Endodermal cell (in vitro differentiated cells): ENCODE results near the gene CERS6. TPM values are rescaled to one million over a fixed set of nuclear protein-coding genes. Genes with fewer than 3 reads are reported as not detected.
A peak's percentile ranks its signal among the peaks of the same experiment; 100 is the strongest.

ENCODE experiments used
- DNase-seq: peaks from one replicate; pipeline ENCODE4 v3.0.0-alpha.2; 2017
- H3K27ac ChIP-seq: 2 replicates; pipeline ENCODE4 v1.5.1; 2013; ENCODE audit warnings: mild to moderate bottlenecking, low read depth, low read length, moderate library complexity
- H3K27me3 ChIP-seq: 2 replicates; pipeline ENCODE4 v1.6.1; 2013; ENCODE audit warnings: mild to moderate bottlenecking, low read length, moderate library complexity; ENCODE audit not compliant: insufficient read depth, control insufficient read depth, poor library complexity, severe bottlenecking
- H3K36me3 ChIP-seq: 2 replicates; pipeline ENCODE4 v1.7.0; 2013; ENCODE audit warnings: mild to moderate bottlenecking, low read length, moderate library complexity; ENCODE audit not compliant: control insufficient read depth, insufficient read depth
- H3K4me1 ChIP-seq: one replicate; pipeline ENCODE4 v1.7.0; 2013; ENCODE audit warnings: low read length; ENCODE audit not compliant: control insufficient read depth, insufficient read depth
- H3K4me3 ChIP-seq: 2 replicates; pipeline ENCODE4 v1.5.1; 2013; ENCODE audit warnings: mild to moderate bottlenecking, low read length, moderate library complexity
- H3K9ac ChIP-seq: 2 replicates; pipeline ENCODE4 v1.6.1; 2013; ENCODE audit warnings: mild to moderate bottlenecking, low read length, moderate library complexity; ENCODE audit not compliant: poor library complexity, severe bottlenecking; ENCODE audit errors: extremely low read depth
- H3K9me3 ChIP-seq: 2 replicates; pipeline ENCODE4 v1.6.1; 2013; ENCODE audit warnings: mild to moderate bottlenecking, low read length, moderate library complexity; ENCODE audit not compliant: control insufficient read depth
- H3K27ac Mint-ChIP-seq: 2 replicates; pipeline ENCODE4 v1.8.0; 2020; ENCODE audit warnings: mixed read lengths
- H3K27me3 Mint-ChIP-seq: 2 replicates; pipeline ENCODE4 v1.8.0; 2021; ENCODE audit warnings: mild to moderate bottlenecking, mixed read lengths; ENCODE audit not compliant: insufficient read depth
- H3K36me3 Mint-ChIP-seq: 2 replicates; pipeline ENCODE4 v1.8.0; 2020; ENCODE audit warnings: low read depth, mixed read lengths
- H3K4me1 Mint-ChIP-seq: 2 replicates; pipeline ENCODE4 v1.8.0; 2020; ENCODE audit warnings: mixed read lengths
- H3K4me3 Mint-ChIP-seq: 2 replicates; pipeline ENCODE4 v1.8.0; 2020; ENCODE audit warnings: mild to moderate bottlenecking, moderate library complexity, mixed read lengths
- H3K9me3 Mint-ChIP-seq: 2 replicates; pipeline ENCODE4 v1.8.0; 2020; ENCODE audit warnings: mild to moderate bottlenecking, mixed read lengths
- WGBS, 2 experiments: methylation state at CpG; one replicate each; pipeline versions ENCODE4 v1.1.5 to v1.1.7; 2013; ENCODE audit warnings: missing lambda C conversion rate in 2 of 2, mixed read lengths in 1 of 2; ENCODE audit not compliant: insufficient coverage in 1 of 2, insufficient read length in 1 of 2; 5-methylcytosine and 5-hydroxymethylcytosine counted together
- total RNA-seq, 2 donors: library from RNA; stranded (reverse); fragmentation: NEBNext Ultra II Directional in 1 of 2; extraction: Animal tissue kit (Norgen Biotek cat#: 25700) in 1 of 2; gene quantifications; 2 replicates in 1 of 2; 3 replicates in 1 of 2; pipeline ENCODE4 v1.2.1, GENCODE V29; 2021
- TF ChIP-seq, protein P1 (sequence below): fragments of 200-600 bp; sonication (generic); conservative IDR thresholded peaks from 2 replicates; pipeline ENCODE4 v1.5.0; 2021; ENCODE audit warnings: antibody characterized with exemption, mild to moderate bottlenecking

The CERS6 gene
- total RNA-seq, 2 donors from 2014 or later = 41.3 to 52.0 TPM

DNA sequence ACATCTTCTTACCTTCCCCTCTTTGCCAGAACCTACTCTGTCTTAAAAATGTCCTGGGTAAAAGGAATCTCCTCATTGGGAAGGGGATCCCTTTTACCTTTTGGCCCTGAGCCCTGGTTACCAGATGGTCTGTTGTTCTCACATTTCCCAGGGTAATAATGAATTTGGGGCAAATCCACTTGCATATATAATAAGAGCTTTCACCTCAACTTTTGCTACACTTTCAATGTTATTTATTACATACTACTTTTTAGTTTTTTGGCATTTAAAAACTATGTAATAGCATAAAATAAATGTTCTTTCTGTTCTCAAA, 15.0 kb downstream of the CERS6 start:
- Histone ChIP-seq H3K4me1 (peaks cover 33% of the 10 kb centered on the region), H3K9me3 (no peaks in the 10 kb centered on the region), H3K9ac (no peak overlapping the region), H3K36me3 (no peaks in the 10 kb centered on the region), H3K27me3 (no peaks in the 10 kb centered on the region), H3K4me3 (no peak overlapping the region), H3K27ac (no peak overlapping the region)
- Mint-ChIP-seq H3K9me3 (no peaks in the 10 kb centered on the region), H3K4me1 (peaks cover 53% of the 10 kb centered on the region), H3K4me3 (no peak overlapping the region), H3K36me3 (no peaks in the 10 kb centered on the region), H3K27me3 (no peaks in the 10 kb centered on the region), H3K27ac (no peak overlapping the region)
- TF ChIP-seq, protein P1, sequence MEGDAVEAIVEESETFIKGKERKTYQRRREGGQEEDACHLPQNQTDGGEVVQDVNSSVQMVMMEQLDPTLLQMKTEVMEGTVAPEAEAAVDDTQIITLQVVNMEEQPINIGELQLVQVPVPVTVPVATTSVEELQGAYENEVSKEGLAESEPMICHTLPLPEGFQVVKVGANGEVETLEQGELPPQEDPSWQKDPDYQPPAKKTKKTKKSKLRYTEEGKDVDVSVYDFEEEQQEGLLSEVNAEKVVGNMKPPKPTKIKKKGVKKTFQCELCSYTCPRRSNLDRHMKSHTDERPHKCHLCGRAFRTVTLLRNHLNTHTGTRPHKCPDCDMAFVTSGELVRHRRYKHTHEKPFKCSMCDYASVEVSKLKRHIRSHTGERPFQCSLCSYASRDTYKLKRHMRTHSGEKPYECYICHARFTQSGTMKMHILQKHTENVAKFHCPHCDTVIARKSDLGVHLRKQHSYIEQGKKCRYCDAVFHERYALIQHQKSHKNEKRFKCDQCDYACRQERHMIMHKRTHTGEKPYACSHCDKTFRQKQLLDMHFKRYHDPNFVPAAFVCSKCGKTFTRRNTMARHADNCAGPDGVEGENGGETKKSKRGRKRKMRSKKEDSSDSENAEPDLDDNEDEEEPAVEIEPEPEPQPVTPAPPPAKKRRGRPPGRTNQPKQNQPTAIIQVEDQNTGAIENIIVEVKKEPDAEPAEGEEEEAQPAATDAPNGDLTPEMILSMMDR = no peak
- no peak for DNase-seq

- H3K27ac Mint-ChIP-seq = no peak overlapping the region
- DNase-seq = no peak
- H3K9me3 Mint-ChIP-seq = no peaks in the 10 kb centered on the region
- Histone ChIP-seq H3K4me1 (peaks cover 14% of the 10 kb centered on the region), H3K27ac (no peak overlapping the region), H3K27me3 (no peaks in the 10 kb centered on the region), H3K9me3 (no peaks in the 10 kb centered on the region), H3K36me3 (no peaks in the 10 kb centered on the region), H3K9ac (no peak overlapping the region), H3K4me3 (no peak overlapping the region)
- TF ChIP-seq, protein P1 = no peak
- WGBS, 2 experiments = 86 to 100% methylated on average over 1 to 4 of the region's 4 CpGs
- H3K4me1 Mint-ChIP-seq = peaks cover 33% of the 10 kb centered on the region
- H3K27me3 Mint-ChIP-seq = no peaks in the 10 kb centered on the region
- H3K4me3 Mint-ChIP-seq = no peak overlapping the region
- H3K36me3 Mint-ChIP-seq = no peaks in the 10 kb centered on the region
Observed at GRCh38 chr2:168475636-168476035, 19.6 kb downstream of the CERS6 start.

DNA sequence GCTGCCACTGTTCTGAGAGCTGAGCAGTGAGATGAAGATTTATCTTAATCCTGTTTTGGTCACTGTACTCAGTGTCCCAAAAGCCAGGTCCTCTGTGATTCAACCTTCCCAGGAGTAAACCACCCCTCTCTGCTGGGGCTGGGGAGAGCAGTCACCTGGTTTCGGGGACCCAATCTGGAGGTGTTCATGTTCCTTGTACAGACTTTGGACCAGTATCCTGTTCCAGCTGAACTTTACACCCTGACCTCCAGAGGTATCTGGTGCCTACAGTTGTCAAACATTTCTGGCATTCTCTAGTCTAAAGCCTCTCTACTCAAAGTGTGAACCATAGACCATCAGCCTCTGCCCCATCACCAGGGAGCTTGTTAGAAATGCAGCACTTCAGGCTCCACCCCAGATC, 22.1 kb downstream of the CERS6 start:
- H3K4me3 Mint-ChIP-seq = no peak overlapping the region
- Histone ChIP-seq H3K36me3 (no peaks in the 10 kb centered on the region), H3K27ac (no peak overlapping the region), H3K4me1 (peaks cover 4% of the 10 kb centered on the region), H3K9ac (no peak overlapping the region), H3K9me3 (no peaks in the 10 kb centered on the region), H3K27me3 (no peaks in the 10 kb centered on the region), H3K4me3 (peak overlapping the region; percentile 27)
- WGBS, 2 experiments = 94 to 100% methylated on average over 1 of the region's 1 CpG
- H3K27me3 Mint-ChIP-seq = no peaks in the 10 kb centered on the region
- peaks cover 29% of the 10 kb centered on the region for H3K4me1 Mint-ChIP-seq
- TF ChIP-seq, protein P1 = no peak
- H3K9me3 Mint-ChIP-seq = no peaks in the 10 kb centered on the region
- peak; percentile 73 for DNase-seq
- H3K27ac Mint-ChIP-seq = no peak overlapping the region
- H3K36me3 Mint-ChIP-seq = no peaks in the 10 kb centered on the region
